OCI-LY1 (cell line): ENCODE data around the gene HOXA3.

Source experiments
- CTCF ChIP-seq: fragments of 200-600 bp; sonication (generic), shearing (Covaris generic); IDR thresholded peaks from 2 replicates; pipeline ENCODE4 v1.5.1; 2017; ENCODE audit warnings: mild to moderate bottlenecking, antibody characterized with exemption, low read length, moderate library complexity, mixed read lengths
- EZH2 ChIP-seq: fragments of 200-600 bp; sonication (generic), shearing (Covaris generic); IDR thresholded peaks from 2 replicates; pipeline ENCODE4 v1.8.0; 2017; ENCODE audit warnings: borderline replicate concordance, mixed run types, mild to moderate bottlenecking, antibody characterized with exemption, low read length, moderate library complexity, mixed read lengths

GRCh38 chr7:27156916-27157701, 4.7 kb upstream of the HOXA3 start:
- TF ChIP-seq CTCF (no peak), EZH2 (no peak)
